HPDE6-E6E7 (cell line): ENCODE data around the gene CDIPT.
"Not testable (repeated sequence)": the region's sequence is repeated elsewhere in the genome, so short reads cannot be mapped to it uniquely, and the experiment has no call there.

Source experiments
- DNase-seq: peaks from one replicate; pipeline ENCODE4 v3.0.0; 2011; ENCODE audit warnings: missing footprints; ENCODE audit errors: extremely low spot score

Gene CDIPT

DNA sequence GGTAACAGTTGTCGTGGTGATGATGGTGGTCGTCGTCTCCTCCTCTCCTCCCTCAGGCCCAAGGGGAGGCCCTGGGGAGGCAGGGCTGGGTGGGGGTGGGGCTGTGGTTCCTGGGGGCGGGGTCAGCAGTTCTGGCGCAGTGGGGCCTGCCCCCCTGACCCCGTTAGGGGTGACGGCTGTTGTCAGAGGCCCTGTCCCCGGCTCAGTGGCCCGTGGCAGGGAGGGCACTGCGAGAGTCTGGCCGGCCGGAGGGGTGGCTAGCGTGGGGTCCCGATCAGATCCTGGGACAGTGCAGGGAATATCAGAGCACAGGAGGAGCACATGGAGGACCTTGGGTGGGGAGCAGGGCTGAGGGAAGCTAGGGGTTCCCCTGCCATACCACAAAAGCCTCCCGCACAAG lies 33.8 kb upstream of the CDIPT start:
- no peak for DNase-seq

DNA sequence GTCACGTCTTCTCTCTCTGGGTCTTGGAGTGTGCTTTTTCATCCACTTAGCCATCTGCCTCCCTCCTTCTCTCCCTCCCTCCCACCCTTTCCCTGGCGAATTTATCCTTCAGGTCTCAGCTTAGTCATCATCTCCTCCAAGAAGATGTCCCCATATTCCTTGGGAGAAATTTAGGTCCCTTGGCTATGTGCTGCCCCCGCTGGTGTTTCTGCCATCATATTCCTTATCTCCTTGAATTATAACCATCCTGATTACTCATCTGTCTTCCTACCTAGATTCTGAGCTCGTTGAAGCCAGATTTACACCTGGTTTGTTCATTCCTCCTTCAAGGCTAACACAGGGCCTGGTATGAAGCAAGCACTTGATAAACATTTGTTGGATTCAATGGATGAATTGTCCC lies 31.3 kb upstream of the CDIPT start:
- DNase-seq = no peak

DNA sequence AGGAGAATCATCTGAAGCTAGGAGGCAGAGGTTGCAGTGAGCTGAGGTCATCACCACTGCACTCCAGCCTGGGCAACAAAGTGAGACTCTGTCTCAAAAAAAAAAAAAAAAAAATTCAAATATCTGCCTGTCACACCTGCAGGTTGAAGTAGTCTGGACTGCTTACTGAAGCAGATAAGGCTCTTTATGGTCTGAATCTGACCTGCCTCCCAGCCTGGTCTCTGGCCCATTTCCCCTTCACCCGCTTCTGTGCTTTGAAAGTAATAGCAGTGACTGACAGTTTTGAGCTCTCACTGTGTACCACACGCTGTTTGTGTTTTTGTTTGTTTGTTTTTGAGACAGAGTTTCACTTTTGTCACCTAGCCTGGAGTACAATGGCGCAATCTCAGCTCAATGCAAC lies 30.5 kb upstream of the CDIPT start:
- DNase-seq = no peak

DNA sequence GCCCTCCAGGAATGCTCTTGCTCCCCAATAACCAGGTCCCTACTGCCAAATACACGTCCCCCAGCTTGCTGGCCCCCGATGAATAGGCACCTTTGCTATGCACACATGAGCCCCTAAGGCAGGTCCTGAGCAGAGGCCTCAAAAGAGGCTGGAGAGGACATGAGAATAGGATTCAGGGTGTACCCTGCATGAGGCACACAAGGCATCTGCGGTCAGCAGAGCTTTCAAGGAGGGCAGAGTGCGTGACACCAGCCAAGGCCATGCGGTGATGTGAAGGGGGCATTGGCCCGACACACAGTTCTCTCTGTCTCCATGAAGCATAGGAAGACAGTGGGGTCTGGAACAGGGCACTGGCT lies 29.4 kb upstream of the CDIPT start:
- DNase-seq = no peak

DNA sequence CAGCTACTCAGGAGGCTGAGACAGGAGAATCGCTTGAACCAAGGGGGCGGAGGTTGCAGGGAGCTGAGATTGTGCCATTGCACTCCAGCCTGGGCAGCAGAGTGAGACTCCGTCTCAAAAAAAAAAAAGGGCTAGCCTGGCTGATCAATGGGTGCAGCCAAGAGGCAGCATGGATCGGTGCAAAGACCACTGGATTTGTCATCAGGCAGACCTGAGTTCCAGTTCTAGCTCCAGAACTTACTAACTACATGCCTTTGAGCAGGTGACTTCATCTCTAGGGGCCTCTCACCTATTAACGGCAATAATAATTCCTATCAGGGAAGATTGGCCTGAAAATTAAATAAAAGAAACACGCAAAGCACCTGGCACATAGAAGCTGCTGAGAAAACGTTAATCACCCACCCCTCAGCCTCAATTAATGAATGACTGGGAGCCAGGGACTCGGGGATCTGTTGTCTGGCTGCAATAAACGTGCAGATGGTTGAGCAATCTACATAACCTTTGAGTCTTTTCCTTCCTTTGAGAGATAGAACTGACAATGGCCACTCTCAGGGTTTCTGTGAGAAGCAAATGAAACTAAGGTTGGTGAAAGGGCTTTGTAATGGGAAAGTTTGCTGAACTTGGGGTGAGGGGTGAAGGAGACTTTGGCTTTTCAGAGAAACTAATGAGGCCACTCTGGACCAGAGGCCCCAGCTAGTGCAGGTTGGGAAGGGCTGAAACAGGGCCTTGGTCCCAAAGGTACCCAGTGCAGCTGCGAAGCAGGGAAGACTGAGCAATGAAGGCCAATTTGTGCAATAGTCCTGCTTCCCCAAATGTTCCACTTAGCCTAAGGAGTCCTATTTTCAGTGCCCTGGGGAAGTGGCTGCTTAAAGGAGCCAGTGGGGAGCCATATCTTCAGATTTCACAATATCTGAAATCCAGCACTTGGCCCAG lies 28.8 kb upstream of the CDIPT start:
- no peak for DNase-seq

DNA sequence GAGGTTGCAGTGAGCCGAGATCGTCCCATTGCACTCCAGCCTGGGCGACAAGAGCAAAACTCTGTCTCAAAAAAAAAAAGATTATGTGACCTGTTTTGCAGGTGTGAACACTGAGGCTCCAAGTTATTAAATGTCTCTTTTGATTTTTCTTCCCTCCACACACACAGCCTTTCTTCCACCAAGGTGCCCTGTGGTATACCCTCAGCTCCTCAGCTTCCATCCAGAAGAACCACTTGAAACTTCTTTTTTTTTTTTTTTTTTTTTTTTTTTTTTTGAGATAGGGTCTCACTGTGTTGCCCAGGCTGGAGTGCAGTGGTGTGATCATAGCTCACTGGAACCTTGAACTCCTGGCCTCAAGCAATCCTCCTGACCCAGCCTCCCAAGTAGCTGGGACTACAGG lies 26.3 kb upstream of the CDIPT start:
- not testable (repeated sequence) for DNase-seq

DNA sequence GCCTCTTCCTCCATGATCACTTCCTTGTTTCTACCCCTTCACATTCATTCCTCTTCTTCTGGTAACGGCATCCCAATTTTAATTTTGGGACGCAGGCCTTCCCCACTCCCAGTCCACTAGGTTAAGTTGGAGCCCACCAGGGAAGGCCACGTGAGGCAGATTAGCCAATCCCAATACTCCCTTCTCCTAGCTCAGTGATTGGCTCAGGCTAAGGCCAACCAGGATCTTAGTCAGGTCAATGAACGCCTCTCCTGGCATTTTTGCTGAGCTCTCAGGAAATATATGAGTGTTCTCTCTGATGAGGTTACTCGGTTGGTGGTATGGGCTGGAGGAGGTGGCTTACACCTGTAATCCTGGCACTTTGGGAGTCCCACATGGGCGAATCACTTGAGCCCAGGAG lies 21.0 kb upstream of the CDIPT start:
- no peak for DNase-seq

DNA sequence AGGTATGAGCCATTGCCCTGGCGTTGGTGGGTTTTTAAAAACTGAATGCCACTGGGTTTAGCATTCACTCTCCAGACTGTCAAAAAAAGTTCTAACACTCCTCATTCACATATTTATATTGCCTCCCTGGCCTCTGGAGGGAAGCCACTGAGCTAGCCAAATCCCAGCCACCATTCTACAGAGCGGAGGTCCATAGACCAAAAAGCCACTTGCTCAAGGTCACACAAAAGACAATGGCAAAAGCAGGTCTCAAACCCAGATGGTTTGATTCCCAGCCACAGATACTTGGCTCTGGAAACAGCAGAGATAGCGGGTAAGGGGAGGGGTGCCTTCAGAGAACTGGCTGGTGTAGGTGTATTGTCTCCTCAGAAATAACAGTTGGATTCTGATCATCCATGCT lies 18.0 kb upstream of the CDIPT start:
- no peak for DNase-seq

DNA sequence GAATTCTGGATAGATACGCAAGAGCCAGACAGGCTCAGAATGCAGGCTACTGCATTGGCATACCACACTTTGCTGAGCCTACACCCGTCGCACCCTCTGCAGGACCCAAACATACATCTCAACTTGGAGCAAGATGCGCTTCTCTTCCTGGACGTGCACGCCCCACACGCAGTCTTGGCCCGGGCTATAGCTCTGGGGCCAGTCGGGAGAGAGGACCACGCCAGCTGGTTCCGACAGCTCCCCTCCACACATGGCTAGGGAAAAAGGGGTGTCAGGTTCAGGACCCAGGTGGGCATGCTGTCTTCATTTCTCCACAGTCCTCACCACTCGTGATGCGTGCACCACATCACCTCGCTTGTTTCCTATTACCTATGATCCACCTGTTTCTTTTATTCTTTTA lies 15.1 kb upstream of the CDIPT start:
- no peak for DNase-seq

DNA sequence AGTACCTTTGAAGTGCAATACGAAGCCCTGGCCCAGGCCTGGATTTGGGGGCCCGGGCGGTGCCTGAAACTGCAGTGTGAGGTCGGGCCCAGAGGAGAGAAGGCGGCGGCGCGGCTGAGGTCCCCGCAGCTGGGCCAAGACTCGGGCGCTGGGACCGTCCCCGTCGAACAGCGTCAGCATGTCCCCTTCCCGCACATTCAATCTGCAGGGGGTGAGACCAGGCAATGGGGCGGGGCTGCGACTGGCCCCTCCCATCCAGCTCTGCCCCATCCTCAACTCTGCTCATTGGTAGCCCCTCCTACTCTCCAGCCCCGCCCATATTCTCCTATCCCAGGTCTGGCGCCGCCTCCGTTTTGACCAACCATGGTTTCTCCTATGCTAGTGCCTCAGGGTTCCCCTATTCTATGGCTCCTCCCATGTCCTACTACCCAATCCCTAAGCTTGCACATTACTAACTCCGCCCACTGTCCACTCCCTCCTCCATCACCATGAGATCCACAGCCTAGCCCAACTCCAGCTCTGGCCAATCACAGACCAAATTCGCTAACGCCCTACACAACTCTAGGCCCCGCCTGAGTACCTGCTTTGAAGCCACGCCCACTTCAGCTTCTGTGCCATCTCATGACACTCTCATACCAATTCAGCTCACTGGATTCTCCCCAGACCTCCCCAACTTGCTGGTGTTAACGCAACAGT lies 14.4 kb upstream of the CDIPT start:
- peak; percentile 16 for DNase-seq

DNA sequence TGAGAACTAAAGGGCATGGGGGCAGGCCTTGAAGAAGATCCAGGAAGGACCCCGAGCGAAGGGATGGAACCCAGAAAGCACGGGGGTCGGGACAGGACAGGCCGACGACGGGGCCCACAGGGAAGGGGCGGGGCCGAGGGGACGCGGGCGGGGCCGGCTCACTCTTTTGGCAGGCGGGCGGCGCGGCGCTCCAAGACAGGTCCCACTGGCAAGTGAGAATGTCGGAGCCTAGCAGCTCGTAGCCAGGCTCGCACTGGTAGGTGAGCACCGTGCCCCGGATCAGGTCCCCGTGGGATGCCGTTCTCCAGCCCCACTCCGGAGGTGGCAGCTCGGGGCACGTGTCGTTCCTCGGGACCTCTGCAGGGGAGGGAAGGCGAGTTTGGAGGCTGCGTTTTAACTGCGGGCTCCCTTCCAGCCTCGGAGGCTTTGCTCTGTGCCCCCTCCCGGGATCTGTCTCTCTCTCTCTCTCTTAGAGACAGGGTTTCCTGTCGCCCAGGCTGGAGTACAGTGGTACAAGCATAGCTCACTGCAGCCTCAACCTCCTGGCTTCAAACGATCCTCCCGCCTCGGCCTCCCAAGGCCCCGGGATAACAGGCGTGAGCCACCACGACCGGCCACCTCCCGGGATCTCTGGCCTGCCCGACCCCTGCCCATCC lies 13.7 kb upstream of the CDIPT start:
- no peak for DNase-seq

DNA sequence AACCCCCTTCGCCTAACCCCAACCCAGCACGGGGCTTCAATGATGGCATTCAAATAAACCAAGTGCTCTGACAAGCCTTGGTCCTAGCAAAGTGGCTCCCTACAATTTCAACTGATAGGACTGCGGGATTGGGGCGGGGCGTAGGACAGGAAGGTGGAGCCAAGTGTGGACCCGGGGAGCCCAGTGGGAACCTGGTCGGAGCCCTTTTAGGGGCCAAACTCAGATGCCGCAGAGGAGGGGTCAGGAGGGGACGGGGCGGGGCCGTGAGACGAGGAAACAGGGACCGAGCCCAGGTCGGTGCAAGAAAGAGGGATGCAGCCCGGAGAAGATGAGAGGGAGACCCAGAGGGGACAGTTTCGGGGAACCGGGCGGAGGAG lies 13.2 kb upstream of the CDIPT start:
- DNase-seq = no peak

DNA sequence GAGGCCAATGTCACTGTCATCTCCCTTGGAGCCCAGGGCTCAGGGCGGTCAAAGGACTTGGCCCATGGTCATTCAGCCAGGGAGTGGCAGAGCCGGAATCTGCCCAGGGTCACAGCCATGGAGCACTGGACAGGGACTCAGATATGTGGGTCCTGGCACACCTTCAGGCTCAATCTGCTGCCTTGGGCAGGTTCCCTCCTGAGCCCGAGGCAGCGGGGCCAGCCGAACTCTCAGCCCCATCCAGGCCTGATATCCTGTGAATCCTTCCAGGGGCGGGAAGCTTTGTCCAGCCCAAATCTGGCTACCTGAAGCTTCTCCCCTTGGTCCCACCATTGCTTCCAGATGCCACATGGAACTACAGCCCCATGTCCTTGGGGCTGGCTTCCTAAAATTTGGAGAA lies 12.2 kb upstream of the CDIPT start:
- no peak for DNase-seq

DNA sequence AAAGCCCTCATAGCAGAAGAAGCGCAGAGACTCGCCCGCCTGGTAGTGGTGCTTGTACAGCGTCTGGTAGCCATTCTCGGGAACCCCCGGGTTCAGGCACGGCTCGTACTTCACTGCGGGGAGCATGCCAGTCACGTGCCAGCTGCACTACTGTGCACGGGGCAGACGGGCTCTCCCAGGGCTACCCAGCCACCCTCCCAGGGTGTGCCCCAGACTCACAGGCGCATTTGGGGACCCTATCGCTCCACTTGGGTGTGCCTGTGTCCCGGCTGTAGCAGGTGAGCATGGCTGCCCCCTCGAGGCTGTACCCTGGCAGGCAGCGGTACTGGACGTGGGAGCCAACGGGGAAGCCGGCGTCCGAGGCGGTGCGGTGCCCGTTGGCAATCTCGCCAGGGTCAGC lies 10.3 kb upstream of the CDIPT start:
- no peak for DNase-seq

DNA sequence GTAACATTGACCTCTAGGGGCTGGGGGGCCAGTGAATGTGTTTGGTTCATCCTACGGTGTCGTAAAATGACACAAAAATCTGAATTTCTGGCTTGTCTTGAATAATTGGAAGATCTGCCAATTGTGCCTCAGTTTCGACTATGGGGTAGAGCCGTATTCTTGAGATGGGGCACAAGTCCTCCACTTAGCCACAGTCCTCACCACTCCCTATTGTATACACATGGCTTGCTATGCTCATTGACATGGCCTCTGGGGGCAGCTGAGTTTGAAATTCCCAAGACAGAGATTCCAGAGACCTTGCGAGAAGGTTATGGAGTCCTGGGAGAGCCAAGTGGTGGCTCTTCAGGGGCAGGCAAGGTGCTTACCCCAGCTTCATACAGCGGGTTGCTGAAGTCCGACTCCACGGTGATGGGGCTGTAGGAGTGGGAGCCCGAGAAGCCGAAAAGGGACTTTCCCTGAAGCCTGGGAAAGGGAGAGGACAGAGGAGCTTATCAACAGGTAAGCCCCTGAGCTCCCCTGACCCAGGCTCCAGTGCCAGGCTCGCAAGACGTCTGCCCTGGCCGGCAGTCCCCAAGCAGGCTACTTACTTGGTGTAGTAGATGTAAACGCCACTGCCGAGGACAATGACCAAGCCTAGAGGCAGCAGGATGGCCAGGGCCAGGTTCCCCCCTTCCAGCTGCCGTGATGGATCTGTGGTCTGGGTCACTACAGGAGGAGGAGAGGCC lies 9.0 kb upstream of the CDIPT start:
- no peak for DNase-seq

DNA sequence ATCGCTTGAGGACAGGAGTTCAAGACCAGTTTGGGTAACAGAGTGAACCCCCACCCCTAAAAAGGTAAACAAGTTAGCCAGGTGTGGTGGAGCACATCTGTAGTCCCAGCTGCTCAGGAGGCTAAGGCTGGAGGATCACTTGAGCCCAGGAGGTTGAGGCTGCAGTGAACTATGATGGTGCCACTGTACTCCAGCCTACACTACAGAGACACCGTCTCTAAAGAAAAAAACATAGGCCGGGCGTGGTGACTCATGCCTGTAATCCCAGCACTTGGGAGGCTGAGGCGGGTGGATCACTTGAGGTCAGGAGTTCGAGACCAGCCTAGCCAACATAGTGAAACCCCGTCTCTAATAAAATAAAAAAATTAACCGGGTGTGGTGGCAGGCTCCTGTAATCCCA lies 6.0 kb upstream of the CDIPT start:
- DNase-seq = not testable (repeated sequence)

DNA sequence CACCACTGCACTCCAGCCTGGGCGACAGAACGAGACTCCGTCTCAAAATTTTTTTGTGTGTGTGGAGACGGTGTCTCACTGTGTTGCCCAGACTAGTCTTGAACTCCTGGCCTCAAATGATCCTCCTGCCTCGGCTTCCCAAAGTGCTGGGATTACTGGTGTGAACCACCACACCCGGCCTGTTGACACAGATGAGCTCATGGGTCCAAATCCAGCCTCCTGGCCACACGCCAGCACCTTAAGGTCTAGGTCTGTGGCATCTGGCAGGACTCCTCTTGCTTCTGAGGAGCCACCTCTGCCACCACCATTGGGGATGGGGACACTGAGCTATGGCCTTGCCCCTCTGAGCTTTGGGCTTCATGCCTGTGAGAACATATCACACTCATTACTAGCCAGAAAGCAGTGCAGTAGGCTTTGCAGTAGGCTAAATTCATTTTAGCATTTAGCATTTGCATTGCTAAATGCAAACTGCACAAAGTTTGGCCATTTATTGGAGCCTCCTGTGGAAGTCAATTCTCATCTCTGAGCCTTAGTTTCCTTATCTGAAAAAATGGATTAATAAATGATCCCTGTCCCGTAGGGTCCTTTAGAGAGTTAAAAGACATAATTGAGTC lies 5.5 kb upstream of the CDIPT start:
- DNase-seq = no peak

DNA sequence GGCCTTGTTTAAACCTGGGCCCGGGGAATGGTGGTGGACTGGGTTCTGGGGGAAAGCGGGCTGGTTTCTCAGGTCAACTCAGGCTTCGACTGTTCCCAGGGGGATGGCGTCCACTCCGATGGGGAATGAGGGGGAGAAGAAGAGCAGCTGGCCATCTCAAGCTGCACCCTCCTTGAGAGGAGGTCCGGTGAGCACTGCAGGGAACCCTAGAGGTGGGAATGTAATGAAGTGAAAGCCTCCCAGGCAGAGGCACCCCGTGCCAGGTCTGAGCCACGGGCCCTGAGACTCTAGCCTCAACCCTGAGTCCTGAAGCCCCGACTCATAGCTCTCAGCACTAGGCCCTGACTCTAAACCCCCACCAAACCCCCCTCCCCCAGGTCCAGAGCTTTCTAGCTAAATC lies 1.2 kb upstream of the CDIPT start:
- no peak for DNase-seq

DNA sequence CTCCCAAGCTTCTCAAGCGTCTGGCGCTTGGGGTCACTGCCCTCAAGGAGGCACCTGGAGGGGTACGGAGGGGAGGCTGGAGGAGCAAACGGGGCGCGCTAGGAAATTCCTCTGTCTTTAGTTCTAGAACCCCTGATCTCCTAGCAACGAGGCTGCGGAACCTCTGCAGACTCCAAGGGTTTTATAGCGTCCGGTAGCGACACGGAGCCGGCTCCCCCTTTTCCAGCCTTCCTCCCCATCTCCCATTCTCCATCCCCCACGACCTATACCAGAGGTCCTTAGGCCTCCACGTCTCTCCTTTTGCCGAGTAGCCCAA lies 601 bp upstream of the CDIPT start:
- DNase-seq = no peak

DNA sequence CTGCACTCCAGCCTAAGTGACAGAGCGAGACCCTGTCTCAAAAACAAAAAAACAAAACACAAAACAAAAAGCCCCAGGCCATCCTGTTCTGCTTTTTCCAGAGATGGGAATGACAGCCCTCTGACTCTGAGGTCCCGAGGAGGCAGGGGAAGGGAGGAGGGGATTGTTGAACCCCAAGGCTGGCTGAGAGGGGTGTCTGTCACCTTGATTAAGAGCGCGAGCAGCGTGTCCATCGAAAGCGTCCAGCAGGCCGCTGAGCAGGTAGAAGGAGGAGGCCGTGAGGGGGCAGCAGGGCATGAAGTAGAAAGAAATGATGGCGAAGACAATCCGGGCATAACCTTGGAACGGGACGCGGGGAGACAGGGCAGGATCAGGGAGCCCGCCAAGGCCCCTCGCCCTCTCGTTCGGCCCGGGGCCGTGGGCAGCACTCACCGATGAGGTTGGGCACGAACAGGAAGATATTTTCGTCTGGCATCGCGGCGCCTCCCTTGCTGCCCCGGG lies 593 bp downstream of the CDIPT start:
- peak; percentile 25 for DNase-seq

DNA sequence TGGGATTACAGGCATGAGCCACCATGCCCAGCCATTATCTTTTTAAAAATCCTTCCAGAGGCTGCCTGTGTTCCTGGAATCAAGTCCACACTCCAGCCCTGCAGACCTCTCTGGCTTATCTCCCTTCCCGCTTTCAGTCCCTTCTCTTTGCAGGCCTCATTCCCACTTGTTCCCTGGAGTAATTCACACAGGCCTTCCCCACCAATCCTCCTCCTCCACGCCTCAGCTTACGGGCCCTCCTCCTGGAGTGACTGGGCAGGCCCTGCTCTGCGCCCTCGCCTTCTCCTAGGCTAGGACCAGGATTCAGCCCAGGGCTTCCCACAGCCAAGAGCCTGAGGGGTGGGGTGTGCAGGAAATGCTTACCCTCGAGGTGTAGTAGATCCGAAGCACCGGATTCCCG lies 2.8 kb downstream of the CDIPT start:
- no peak for DNase-seq

DNA sequence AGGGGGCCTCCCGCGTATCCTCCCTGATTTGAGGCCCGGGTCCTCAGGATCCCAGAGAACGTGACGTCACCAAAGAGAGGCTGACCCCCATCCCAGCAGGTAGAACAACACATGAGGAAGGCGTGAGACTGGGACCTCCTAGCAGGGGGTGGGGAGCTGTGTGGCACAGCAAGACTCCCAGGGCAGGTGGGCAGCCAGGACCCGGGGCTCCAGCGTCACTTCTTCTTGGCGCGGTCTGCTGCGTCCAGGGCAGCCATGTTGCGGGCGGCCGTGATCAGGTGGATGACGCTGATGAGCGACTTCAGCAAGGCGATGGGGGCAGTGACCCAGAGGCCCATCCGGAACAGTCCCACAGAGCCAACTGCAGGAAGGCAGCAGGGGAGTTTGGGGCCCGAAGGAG lies 4.1 kb downstream of the CDIPT start:
- no peak for DNase-seq
